Testis (tissue), 2 donors: ENCODE results near the gene EXO1.

Experiments used
- CTCF ChIP-seq, 3 experiments: fragments of 450-650 bp in 2 of 3; fragments of 200-600 bp in 1 of 3; sonication (generic) in 1 of 3; IDR thresholded peaks; one replicate each; pipeline ENCODE4 v1.5.1; 2016 to 2019; ENCODE audit warnings: antibody characterized with exemption in 3 of 3, mild to moderate bottlenecking in 2 of 3, moderate library complexity in 1 of 3
- POLR2A ChIP-seq: fragments of 450-650 bp; IDR thresholded peaks from one replicate; pipeline ENCODE4 v1.6.1; 2017; ENCODE audit warnings: antibody characterized with exemption, mild to moderate bottlenecking, moderate library complexity

GRCh38 chr1:241836941-241837340, 11.1 kb upstream of the EXO1 start:
- no peak for TF ChIP-seq CTCF (IDR thresholded peaks at IDR 0.05)
- TF ChIP-seq POLR2A, result no peak
